RWPE1 (cell line): ENCODE data around the gene HLA-DMA.

ENCODE experiments used
- CTCF ChIA-PET: fragments of 350-600 bp; sonication (Branson Sonifier 250); formaldehyde crosslinking; extraction: SDS; loops from one replicate; lab custom pipeline; 2021; lab: Yijun Ruan, JAX
- POLR2A ChIA-PET: fragments of 400-600 bp; formaldehyde crosslinking; extraction: SDS; loops from one replicate; lab custom pipeline; 2020; ENCODE audit warnings: antibody characterized with exemption; ENCODE audit not compliant: low non-redundant PET; lab: Yijun Ruan, JAX
- DNase-seq: peaks from one replicate; pipeline ENCODE4 v3.0.0; 2012; ENCODE audit warnings: low spot score
- H3K27ac ChIP-seq: fragments of 450-650 bp; 2 replicates; pipeline ENCODE4 v1.5.1; 2017
- CTCF ChIP-seq: fragments of 450-650 bp; conservative IDR thresholded peaks from 2 replicates; pipeline ENCODE4 v1.5.1; 2017; ENCODE audit warnings: low read depth, mild to moderate bottlenecking

Gene HLA-DMA

DNA sequence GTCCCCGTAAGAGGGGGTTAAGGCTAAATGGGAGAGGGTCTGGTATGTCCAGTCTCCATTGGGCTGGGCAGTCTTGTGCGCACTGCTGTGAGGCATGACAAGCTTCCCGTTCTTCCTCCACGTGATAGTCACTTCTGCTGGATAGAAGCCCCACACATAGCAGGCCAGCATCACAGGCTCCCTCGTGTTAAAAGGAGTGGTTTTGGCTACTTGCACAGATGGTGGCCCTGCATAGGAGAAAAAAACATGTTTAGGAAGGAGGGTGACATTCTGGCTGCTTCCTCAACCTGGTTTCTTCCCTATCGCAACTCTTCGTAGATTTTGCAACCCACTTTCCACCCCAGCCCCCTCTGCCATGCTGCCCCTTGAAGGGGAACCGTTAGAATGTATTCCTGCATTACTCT is 15.7 kb downstream of the HLA-DMA start:
- POLR2A ChIA-PET: no interaction called here
- CTCF ChIA-PET: interaction anchor here (0.8 kb wide), 1 partner anchor 13 kb away, joined by 4 read pairs; no protein-coding TSS in a partner anchor
- no peak for DNase-seq
- no peak overlapping the region for H3K27ac ChIP-seq
- no peak for TF ChIP-seq CTCF

GRCh38 chr6:32936239-32937152 is 16.4 kb downstream of the HLA-DMA start:
- no peak for TF ChIP-seq CTCF
- H3K27ac ChIP-seq: no peak overlapping the region
- POLR2A ChIA-PET: no interaction called here
- DNase-seq: no peak
- CTCF ChIA-PET: interaction anchor here (1.3 kb wide), 1 partner anchor 48 kb away, joined by 8 read pairs; no protein-coding TSS in a partner anchor

DNA sequence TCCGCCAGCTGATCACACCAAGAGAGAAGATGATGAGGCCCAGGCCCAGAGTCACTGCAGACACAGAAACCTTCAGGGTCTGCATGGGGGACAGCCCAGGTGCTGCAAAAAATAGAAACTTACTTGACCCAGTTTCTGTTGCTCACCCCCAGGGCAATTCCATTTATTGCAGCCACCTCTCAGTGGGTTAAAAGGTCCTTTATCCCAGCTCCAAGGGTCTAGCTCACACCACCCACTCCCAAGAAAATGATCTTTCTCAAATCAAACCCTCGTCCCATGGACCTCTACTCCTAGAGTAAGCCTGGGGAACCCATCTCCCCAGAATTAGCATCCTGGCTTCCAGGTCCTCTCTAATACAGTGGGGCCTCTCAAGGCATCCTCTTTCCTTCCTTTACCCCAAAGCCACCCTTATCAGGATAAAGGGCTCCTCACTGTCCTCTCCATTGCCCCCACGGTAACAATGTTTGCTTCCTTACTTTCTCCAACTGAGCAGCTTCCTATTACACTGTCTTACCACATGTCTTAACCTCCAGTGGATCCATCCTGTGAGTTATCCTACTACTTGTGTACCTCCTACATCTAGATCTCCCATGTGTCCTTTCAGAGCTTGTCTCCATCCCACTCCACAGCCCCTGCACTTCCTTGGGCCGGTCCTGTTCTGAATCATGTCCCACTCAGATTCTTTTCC is 17.2 kb downstream of the HLA-DMA start:
- no peak overlapping the region for H3K27ac ChIP-seq
- no peak for TF ChIP-seq CTCF
- CTCF ChIA-PET: interaction anchor here (0.5 to 1.3 kb wide), 2 partner anchors 49 kb away, joined by 3 to 8 read pairs; no protein-coding TSS in a partner anchor
- no peak for DNase-seq
- POLR2A ChIA-PET: no interaction called here

DNA sequence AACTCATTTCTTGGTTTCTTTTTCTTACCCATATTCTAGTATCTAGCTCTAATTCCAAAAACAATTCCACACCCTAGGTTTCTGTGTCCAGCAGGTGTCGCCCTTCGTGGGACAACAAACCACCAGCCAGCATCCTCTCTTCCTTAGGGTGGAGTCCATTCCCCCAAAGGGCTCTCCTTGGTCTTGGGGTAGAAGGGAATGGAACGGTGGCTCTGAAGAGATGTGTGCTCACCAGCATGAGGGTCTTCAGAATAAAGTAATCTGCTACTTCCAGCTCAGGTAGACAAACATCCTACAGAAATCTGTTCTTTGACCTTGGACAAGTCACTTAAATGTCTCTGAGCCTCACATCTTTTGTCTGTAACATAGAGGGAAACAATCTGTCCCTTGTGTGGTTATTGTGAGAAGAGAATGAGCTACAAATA is 19.2 kb downstream of the HLA-DMA start:
- DNase-seq: peak; percentile 73
- POLR2A ChIA-PET: interaction anchor here (1.4 kb wide), 1 partner anchor 38 kb away, joined by 3 read pairs; no protein-coding TSS in a partner anchor
- CTCF ChIA-PET: interaction anchor here (0.6 to 2.2 kb wide), 23 partner anchors 8 to 539 kb away, joined by 3 to 21 read pairs (median 4); partner anchors contain the start of genes BRD2, HLA-DMA and TAP2
- peak; percentile 75 for TF ChIP-seq CTCF
- no peak overlapping the region for H3K27ac ChIP-seq

- no peak overlapping the region for H3K27ac ChIP-seq
- CTCF ChIA-PET: interaction anchor here (0.6 to 2.2 kb wide), 6 partner anchors 36 to 1316 kb away, joined by 3 to 7 read pairs (median 4); partner anchors contain the start of gene BRD2
- TF ChIP-seq CTCF: no peak
- no peak for DNase-seq
- POLR2A ChIA-PET: no interaction called here
Observed at GRCh38 chr6:32932132-32932868, 20.6 kb downstream of the HLA-DMA start.
